NCI-H748 (cell line): ENCODE measurements around the gene CRY1.

Source experiments
- DNase-seq: peaks from one replicate; lab custom pipeline; 2025; ENCODE audit not compliant: unreplicated experiment; lab: John Stamatoyannopoulos, UW

The CRY1 gene

DNA sequence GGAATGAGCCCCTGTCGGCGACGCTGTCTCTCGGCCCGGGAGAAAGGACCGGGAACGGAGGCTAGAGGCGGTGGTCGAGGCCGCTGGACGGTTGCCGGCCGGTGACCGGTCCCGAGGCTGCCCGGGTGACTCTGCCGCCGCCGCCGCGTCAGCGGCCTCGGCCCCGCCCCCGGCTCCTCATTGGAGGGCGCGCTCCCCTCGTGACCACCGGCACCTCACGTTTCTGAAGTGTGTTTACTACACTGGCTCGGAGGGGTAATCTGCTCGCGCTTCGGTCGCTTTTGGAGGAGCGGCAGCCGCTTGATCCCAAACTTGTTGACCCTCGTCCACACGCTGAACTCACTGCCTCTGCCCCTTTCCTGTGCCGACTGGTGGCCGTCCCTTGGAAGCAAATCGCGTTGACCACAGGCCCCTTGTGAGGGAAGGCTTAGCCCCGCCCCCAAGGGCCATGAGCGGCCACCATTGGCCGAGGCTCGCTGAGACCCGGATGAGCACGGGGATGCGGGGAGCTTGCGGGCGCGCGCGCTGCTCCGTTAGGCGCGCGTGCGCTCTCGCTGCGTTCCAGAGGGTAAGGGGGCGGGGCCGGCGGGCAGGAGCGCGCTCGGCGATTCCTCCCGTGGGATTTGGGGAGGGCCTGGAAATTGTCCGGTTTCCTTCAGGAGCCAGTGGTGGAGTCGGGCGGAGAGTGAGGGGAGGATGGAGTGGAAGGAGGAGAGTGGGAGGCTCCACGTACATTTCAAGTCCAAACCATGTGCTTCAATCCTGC, at the start of gene CRY1:
TSS of gene CRY1 (minus strand) at position 133 of the 766 bp plus-strand sequence. CDS start 588 bp downstream, outside the sequence.
- peak; percentile 96 for DNase-seq

DNA sequence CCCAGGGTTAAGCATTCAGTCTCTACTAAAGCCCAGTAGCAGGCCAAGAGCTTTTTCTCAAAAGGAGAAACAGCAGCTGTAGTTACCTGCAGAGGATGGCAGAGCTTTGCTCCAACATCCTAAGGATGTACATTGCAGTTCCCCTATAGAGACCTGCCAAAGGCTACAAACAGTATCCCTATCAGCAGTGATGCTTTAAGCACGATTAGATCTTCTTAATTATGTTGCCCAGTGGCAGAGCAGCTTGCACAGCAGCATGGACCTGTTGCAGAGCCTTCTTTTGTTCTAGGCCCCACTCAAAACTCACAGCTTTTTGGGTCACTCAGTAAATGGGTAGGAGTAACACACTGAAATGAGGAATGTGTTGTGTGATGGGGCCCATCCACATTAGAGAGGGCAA, 46.4 kb upstream of the CRY1 start:
- no peak for DNase-seq

DNA sequence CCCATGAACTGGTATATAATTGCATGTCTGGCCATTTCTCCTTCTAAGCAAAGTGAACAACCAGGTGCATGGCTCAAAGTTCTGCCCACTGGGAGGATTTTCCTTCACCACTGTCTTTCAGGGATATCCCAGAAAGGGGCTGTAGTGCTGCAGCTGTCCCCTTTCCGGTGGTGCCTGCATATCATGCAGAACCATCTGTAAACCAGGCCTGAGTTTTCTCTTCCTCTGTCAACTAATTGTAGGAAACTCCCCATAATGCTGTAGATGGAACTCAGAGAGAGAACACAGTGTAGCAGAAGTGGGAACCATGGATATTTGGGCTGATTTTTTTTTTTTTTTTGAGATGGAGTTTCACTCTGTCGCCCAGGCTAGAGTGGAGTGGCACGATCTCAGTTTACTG, 45.6 kb upstream of the CRY1 start:
- no peak for DNase-seq

DNA sequence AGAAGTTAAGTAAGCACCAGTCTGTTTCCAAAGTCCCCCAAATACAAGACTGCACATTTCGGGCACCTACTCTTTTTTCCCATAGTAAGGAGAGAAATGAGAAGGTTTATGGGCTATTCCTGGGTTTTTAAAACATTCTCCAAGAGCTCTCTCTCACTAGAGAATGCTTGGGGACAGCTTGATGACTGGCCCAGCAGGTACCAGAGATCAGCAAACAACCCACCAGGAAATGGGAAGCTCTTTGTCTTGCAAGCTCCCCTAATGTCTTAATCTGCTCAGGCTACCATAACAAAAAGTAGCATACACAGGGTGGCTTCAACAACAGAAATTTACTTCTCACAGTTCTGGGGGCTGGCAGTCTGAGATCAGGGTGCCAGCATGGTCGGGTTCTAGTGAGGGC, 41.8 kb upstream of the CRY1 start:
- peak; percentile 28 for DNase-seq

DNA sequence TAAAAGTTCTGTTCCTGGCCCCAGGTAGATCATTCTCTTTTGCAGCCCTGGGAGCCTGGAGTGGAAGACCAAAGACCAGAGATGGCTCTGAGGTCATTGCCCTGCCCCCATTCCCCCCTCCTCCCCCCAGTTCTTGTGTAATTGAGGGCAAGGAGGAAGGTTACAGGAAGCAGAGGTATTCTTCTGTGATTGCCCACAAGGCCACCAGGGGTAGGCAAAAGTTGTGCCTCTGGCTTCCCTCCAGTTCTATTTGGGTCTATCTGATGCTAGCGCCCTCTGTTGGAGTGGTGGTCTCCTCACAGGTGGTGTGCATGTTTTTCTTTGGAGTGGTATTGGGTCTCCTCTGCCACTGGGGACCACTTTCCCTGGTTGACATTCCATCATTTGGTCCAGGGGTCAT, 41.2 kb upstream of the CRY1 start:
- DNase-seq = peak; percentile 49

DNA sequence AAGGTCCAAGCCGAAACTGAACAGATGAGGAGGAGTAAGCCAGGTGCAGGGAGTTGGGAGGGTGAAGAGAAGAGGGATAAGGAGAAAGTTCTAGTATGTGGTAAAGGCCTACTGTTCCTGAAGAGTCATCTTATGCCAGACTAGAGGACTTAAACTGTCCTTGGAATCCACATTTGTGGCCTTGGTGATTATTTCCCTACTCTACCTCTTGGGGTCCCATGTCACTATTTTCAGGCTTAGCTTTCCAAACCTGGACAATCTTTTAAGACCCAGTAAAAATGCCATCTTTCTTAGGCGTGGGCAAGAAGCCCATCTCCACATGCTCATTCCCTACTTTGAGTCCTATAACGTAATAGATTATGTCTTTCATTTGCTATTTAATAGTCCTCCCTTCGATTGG, 40.1 kb upstream of the CRY1 start:
- no peak for DNase-seq

DNA sequence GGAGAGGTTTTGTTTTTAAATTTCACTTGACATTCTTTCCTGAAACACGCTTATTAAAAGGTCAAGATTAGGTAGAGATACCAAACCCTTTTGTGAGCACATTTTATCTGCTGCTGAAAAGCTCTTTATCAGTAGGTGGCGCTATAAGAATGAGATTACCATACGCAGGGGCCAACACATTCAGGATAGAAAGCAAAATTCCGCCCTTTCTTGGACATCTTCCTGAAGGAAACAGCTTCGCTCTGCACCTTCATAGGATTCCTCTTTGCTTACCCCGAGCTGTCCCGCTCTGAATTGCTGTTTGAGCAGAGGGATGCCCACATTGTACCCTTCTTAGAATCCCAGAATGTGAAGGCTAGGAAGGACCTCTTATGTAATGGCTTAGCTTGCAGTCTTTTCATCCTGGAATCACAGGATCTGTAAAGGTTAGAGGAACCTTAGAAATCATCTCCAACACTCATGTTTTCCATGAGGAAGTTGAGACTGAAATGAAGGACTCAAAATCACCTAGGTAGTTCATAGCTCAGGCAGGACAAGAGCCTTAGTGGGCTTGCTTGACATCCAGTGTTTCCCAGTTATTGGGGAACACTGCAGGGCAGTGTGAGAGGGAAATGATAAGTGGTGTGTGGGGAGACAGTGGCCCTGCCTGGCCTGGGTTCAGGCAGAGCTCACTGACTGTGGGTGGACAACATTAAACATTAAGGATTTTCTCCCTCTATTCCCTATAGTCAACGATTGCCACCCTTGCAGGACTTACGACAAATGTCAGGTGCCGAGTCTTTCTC, 38.7 kb upstream of the CRY1 start:
- DNase-seq = peak; percentile 93

DNA sequence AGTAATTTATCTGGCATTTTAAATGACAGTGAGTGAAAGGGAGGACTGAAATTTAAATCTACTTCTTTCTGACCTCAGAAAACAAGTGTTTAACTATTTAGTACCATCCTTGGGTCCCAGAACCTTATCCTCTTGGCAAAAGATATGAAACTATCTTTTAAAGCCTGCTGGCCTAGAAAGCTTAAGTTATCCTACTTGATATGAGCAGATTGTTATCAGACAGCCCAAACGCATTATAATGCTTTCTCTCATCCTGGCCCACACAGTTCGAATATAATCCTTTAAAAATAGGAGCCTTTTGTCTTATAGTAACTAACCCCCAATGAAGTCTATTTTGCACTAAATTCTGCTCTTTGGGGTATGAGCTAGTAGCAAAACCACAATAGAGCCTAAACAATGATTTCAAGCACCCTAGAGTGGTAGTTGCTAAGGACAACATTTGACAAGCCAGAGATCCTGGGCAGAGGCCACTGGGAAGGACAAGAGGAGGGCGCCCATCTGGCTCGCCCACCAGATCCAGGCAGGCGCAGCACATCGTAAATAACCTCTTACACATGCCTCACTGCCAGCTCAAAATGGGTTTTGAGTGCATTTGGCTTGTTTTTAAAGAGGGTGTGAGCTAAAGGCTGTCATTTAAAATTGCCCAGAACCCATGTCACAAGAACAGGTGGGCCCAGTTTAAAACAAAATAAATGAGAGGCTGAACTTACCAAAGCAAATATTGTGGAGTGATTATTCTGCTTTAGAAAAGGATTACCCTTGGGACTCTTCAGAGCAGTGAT, 37.7 kb upstream of the CRY1 start:
- DNase-seq = peak; percentile 99

DNA sequence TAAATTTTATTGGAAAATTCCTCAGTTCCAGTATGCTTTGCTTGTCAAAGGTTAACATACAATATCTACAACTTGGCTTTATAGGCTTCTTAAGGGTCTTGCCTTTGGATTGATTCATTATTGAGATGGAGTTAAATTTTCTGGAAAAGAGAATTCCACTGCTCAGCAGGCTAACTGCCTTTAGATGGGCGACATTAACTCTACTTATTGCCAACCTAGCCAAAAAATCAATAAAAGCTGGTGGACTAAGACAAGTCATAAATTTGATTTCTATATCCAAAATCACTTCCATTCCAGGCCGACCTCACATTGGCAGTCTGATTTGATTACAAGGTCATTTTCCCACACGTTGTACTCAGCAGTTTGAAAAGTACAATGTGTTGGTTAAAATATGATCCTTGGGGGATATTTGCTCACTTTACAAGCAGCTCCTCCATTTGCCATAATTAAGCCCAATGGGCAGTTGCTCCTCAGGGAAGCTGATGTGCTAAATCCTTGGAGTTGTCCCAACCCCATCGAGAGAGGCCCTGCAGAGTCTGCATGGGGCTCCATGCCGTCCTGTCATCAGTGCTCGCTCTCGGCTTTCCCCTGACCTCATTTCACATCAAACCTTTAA, 36.1 kb upstream of the CRY1 start:
- DNase-seq = no peak

DNA sequence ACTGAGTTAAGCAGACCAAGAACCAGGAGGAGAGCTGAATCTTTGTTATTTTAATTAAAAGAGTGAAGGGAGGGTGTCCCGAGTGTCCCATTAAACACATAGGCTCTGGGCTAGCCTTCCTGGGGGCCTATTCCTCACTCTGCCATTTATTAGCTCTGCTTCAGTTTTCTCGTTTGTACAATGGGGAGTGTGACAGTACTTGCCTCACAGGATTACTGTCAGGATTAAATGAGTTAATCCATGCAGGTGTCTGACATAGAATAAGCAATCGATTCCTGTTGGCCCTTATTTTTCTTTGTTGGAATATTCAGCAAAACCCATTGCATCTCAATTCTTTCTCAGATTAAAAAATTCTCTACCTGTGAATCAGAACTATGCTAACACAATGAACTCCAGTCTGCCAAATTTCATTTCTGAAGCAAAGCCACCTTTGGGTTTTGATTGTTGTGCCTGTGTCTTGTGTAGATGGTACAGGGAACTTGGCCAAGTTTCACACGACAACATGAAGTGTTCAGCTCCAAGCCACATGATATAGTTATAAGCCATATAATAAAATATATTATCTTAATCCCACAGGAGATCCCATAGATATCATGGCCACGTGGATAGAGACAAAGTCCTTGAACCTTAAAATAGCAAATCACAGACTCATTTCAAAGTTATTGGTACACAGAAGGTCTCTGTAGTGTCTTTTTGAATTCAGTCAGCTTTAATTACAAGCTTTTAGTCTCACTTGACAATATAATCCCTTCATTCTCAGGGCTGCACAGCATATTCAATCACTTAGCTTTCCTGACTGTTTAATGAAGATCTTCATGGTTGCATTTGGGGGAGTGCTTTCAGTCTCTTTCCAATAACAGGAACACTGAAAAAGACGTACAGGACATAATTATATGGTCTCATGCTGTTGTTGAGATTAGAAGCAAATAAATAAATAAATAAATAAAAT, 34.4 kb upstream of the CRY1 start:
- no peak for DNase-seq

DNA sequence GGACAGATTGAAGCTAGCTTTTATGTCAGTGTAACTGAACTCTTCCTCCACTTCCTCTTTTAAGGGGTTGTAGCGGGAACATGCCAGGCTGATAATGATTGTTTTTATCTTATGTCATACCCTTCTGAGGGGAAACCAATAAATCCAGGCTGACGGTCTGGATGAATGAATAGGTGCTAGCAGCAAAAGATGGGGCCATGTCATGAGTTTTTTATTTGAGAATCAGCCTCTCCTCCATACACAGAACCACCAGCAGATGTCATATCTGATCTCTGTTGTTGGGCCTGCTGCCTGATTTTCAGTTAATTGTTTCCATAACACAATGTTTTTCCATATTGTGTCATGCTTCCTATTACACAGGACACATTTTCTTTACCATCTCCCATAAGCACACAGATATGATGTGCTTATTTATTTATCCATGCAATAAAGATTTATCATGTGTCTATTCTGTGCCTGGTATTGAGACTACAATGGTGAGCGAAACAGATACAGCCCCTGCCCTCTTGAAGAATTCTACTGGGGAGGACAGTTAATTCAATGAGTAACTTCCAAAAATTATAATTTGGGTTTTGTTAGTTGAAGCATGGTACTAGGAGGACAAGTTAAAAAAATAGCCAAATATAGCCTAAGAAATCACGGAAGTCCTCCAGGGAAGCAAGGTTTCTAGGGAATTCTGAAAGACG, 33.6 kb upstream of the CRY1 start:
- DNase-seq = peak; percentile 88

DNA sequence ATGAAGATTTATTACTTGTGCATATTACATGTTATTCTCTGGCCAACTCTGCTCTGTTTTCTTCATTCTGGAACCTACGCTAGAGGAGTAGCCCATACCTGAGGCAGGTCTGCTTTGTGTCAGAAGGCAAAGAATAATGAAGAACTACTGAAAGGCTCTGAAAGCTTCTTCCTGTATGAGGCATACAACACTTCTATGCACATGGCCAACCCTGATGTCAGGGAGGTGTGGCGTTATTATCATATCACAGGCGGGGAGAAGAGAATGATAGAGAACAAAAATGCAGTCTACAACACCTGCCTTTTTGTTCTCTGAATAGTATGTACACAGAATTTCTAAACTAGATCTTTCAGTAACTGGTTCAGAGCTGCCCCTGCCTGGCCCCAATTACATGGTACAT, 32.5 kb upstream of the CRY1 start:
- peak; percentile 96 for DNase-seq

DNA sequence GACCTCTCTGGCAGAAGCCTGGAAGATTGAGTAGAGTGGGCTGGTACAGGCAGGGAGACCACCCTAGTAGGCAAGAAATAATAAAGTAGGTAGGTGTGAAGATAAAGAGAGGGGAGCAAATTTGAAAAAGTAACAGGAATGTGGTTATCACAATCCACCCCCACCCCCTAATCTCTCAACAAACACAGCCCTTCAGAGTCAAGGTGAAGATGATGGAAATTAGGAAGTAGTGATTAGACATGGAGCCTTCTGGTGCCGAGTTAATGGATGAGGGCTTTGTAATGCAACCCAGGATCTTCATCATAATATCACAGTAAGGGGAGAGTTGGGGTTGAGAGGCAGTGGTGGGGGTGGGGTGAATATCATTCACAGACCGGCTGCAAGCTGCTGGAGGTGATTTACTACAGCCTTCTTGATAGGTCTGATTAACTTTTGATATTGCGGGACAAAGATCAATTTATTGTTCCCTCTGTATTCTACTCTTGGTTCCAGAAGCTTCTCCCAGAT, 29.2 kb upstream of the CRY1 start:
- DNase-seq = no peak

DNA sequence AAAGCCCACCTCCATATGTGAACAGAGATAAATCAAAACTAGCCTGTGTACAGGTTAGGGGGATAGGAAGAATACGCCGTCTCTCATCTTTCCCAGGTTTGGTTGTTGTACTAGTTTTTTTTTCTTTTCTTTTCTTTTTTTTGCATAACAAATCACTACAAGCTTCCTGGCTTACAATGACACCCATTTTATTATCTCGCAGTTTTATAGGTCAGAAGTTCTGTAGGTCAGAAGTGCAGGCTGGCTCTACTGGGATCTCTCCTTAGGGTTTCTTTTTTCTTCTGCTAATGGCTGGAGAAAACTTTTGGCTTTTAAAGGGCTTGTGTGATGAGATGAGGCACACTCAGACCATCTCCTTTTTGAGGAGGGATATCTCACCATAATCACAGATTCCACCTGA, 25.7 kb upstream of the CRY1 start:
- DNase-seq = no peak

DNA sequence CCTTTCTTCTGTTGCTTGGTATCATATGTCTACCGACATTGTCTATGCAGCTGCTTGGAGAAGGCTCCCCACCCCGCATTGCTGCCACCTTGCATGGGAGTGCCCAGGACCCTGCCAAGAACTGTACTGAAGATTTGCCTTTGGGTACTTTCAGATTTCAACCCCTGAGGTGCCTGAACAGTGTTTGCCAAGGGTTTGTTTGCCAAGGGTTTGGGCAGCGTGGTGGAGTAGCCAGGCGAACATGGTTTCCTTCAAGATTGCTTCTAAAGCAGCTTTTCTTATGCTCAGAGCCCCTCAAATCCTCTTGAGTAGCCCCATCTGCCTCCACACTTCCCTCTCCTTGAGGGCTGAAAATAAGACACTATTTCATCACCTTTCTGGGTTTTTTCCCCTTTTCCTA, 25.3 kb upstream of the CRY1 start:
- DNase-seq = no peak

DNA sequence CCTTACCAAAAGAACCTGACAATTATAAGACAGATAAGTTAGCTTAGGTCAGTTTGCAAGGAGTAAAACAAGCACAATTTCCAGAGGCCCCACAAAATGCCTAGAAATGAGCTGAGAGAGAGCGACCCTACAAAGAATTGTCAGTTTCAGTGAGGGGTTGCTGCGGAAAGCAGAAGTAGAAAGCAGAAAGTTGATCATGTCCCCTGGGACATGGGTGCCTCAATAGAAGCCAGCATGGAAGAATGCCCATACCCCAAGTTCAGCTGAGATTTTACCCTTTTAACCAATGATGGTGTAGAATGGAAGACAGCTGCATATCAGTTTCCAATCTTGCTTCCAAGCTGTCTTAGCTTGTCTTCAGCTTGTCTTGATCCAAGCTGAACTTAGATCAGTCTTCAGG, 21.8 kb upstream of the CRY1 start:
- DNase-seq = no peak

DNA sequence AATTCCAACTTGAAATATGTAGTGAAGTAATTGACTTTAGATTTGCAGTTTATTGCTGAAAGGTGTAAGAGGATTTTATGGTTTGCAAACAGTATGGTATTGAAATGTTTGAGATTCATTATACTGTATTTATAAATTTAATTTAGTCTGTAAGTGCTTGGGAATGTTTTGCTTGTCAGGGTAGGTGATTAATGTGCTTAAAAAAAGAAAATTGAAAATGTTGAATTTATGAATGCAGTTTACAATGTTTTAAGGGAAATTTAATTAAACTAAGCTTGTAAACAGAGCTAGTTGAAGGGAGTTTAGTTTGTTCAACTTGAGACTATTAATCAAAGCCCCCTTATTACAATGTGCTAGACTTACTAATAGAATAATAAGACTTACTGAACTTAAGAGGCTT, 18.0 kb upstream of the CRY1 start:
- DNase-seq = no peak

DNA sequence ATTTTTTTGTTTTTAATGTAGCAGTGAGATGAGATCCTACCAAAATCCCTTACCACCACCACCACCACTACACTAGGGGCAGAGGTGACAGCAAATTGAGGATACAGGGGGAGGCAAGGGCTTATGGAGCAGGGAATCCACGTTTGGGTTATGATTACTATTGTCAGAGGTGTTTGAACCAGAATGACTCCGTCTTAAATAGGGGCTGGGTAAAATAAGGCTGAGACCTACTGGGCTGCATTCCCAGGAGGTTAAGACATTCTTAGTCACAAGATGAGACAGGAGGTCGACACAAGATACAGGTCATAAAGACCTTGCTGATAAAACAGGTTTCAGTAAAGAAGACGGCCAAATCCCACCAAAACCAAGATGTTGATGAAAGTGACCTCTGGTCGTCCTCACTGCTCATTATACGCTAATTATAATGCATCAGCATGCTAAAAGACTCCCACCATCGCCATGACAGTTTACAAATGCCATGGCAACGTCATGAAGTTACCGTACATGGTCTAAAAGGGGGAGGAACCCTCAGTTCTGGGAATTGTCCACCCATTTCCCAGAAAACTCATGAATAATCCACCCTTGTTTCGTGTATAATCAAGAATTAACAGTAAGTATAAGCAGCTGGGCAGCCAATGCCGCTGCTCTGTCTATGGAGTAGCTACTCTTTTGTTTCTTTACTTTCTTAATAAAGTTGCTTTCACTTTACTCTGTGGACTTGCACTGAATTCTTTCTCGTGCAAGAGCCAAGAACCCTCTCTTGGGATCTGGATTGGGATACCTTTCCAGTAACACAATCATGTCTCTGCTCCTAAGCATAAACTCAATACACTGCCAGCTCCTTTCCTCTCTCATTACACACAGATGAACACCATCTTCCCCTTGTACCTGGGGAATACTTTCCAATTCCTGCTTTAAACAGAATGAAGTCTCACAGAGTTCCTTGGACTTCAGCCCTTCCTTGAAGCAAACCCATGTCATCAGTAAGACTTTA, 16.7 kb upstream of the CRY1 start:
- DNase-seq = no peak
